ENCODE results near the gene ADGRL2. TPM values are rescaled to one million over a fixed set of nuclear protein-coding genes. Genes with fewer than 3 reads are reported as not detected.

Gene ADGRL2
- polyA plus RNA-seq, 1 donor from 2014 or later: not detected

DNA sequence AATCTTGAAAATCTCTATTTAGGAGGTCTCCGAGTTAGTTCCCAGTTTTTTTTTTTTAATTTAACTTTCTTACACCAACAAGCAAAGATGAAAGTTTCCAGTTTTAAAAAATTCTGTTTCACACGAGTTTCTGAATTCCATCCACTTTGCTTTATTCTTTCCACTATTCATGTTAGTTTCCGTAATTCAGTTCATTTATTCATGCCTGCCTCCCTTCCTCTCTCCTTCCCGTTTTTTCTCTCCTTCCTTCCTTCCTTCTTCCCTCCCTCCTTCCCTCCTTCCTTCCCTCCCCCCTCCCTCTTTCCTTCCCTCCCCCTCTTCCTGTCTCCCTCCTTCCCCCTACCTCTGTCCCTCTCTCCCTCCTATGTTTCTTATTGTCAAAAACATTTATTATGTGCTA, 22.3 kb downstream of the ADGRL2 start:
- Mint-ChIP-seq H3K4me1 (no peaks in the 10 kb centered on the region), H3K4me3 (no peak overlapping the region), H3K9me3 (no peaks in the 10 kb centered on the region), H3K27ac (no peak overlapping the region), H3K36me3 (no peaks in the 10 kb centered on the region), H3K27me3 (no peaks in the 10 kb centered on the region)

DNA sequence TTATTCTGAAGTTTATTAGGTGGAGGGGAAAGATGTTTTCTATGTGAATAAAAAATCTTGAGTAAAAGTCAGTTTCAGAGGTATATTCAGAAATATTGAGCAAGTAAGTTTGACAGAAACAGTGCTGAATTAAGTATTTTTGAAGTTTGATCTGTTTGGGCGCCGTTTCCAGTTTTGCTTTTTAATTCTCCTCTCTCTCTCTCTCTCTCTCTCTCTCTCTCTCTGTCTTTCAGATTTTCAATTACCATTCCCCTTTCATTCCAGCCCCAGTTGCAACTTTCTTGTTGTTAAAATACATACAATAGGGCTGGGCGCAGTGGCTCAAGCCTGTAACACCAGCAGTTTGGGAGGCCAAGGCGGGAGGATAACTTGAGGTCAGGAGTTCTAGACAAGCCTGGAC, 24.0 kb downstream of the ADGRL2 start:
- H3K27me3 Mint-ChIP-seq: no peaks in the 10 kb centered on the region
- no peak overlapping the region for H3K27ac Mint-ChIP-seq
- H3K4me3 Mint-ChIP-seq: no peak overlapping the region
- H3K4me1 Mint-ChIP-seq: no peaks in the 10 kb centered on the region
- no peaks in the 10 kb centered on the region for H3K36me3 Mint-ChIP-seq
- no peaks in the 10 kb centered on the region for H3K9me3 Mint-ChIP-seq

DNA sequence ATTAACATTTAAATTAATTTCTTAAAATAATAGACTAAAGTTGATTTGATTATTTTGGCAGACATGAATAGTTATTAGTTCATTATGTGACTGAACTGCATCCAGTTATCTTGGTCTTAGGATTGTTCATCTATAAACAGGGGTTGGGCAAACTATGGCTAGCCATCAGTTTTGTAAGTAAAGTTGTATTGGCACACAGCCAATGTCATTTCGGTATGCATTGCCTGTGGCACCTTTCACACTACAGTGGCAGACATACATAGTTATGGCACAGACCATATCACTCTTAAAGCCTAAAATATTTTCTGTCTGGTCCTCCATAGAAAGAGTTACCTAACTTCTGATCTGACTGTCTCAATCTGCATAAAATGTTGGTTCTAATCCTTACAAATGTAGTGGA, 27.2 kb downstream of the ADGRL2 start:
- Mint-ChIP-seq H3K27me3 (no peaks in the 10 kb centered on the region), H3K4me1 (no peaks in the 10 kb centered on the region), H3K27ac (no peak overlapping the region), H3K4me3 (no peak overlapping the region), H3K36me3 (no peaks in the 10 kb centered on the region), H3K9me3 (no peaks in the 10 kb centered on the region)

DNA sequence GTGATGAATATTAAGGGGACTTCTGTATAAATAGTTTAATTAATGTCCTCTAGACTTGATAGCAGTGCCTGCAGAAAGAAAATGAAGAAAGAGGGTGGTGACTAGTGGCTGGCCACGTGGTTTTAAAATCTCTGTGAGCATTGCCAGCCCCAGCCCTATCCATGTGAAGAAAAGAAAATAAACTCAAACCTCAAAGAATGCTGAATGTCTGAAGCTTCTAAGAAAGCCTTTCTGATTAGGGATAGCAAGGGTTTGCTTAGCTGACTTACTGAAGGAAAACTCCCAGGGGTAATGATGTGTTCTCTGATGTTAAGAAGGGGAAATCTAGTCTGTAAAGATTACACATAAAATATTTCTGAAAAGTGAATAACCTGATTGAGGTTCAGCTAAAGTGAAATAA, 31.8 kb downstream of the ADGRL2 start:
- H3K4me1 Mint-ChIP-seq: no peaks in the 10 kb centered on the region
- peak overlapping the region in 1 of 4 donors; percentile 5 for H3K4me3 Mint-ChIP-seq
- H3K36me3 Mint-ChIP-seq: no peaks in the 10 kb centered on the region
- H3K9me3 Mint-ChIP-seq: no peaks in the 10 kb centered on the region
- H3K27me3 Mint-ChIP-seq: no peaks in the 10 kb centered on the region
- H3K27ac Mint-ChIP-seq: no peak overlapping the region

- Mint-ChIP-seq H3K27ac (no peak overlapping the region), H3K4me3 (no peak overlapping the region), H3K36me3 (peaks cover 1% of the 10 kb centered on the region), H3K4me1 (no peaks in the 10 kb centered on the region), H3K9me3 (no peaks in the 10 kb centered on the region), H3K27me3 (no peaks in the 10 kb centered on the region)
Measured at GRCh38 chr1:81833722-81834121, 33.0 kb downstream of the ADGRL2 start.

DNA sequence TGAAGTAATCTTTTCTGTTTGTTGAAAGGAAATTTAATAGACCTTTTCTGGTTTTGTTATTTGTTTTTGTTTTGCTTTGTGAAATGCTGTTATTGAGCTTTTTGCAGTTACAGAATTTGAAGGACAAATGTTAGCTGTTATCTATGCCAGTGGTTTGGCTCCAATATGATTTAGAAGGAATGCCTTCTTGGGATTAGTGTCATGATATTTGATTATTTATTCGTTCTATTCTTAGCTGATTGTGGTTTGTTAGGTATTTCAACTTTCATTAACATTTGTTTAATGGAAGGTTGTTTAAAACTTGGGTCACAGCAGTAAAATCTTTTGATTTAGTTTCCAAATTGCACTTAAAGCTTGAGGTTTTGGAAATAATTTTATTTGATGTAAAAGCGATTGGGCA, 33.5 kb downstream of the ADGRL2 start:
- Mint-ChIP-seq H3K27me3 (no peaks in the 10 kb centered on the region), H3K27ac (no peak overlapping the region), H3K9me3 (no peaks in the 10 kb centered on the region), H3K4me3 (no peak overlapping the region), H3K4me1 (no peaks in the 10 kb centered on the region), H3K36me3 (peaks cover 1% of the 10 kb centered on the region)

- H3K9me3 Mint-ChIP-seq: no peaks in the 10 kb centered on the region
- no peak overlapping the region for H3K27ac Mint-ChIP-seq
- H3K4me1 Mint-ChIP-seq: no peaks in the 10 kb centered on the region
- H3K4me3 Mint-ChIP-seq: no peak overlapping the region
- H3K36me3 Mint-ChIP-seq: peaks cover 1% of the 10 kb centered on the region
- no peaks in the 10 kb centered on the region for H3K27me3 Mint-ChIP-seq
Measured at GRCh38 chr1:81834921-81835698, 34.4 kb downstream of the ADGRL2 start.

DNA sequence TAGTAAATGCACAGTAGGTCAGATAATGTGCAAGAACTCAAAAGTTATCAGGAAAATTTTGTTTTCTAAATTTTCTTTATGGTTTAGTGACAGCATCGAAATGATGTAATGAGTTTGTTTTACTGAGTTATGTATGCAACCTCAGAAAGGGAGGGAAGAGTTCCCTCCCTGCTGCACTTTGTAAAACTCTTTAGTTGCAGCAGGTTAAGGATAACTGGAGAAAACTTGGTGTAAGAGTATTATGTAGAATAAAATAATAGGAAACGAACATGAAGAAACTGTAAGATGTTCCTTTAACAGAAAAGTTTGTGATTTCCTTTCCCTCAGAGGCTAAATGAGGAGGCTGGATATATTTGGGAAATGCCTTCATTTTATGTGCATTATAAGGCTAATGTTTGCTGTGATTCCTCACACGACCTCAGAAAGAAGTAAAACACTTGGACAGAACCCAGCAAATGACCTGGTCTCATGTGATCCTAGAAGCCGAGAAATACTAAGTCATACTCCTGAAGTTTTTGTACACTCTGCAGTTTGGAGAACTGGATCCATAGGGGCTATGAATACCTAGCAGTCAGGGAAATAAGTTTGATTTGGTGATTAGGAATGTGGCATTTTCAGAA, 35.4 kb downstream of the ADGRL2 start:
- no peaks in the 10 kb centered on the region for H3K9me3 Mint-ChIP-seq
- H3K4me1 Mint-ChIP-seq: no peaks in the 10 kb centered on the region
- H3K4me3 Mint-ChIP-seq: no peak overlapping the region
- H3K27me3 Mint-ChIP-seq: no peaks in the 10 kb centered on the region
- H3K27ac Mint-ChIP-seq: no peak overlapping the region
- H3K36me3 Mint-ChIP-seq: peaks cover 1% of the 10 kb centered on the region

DNA sequence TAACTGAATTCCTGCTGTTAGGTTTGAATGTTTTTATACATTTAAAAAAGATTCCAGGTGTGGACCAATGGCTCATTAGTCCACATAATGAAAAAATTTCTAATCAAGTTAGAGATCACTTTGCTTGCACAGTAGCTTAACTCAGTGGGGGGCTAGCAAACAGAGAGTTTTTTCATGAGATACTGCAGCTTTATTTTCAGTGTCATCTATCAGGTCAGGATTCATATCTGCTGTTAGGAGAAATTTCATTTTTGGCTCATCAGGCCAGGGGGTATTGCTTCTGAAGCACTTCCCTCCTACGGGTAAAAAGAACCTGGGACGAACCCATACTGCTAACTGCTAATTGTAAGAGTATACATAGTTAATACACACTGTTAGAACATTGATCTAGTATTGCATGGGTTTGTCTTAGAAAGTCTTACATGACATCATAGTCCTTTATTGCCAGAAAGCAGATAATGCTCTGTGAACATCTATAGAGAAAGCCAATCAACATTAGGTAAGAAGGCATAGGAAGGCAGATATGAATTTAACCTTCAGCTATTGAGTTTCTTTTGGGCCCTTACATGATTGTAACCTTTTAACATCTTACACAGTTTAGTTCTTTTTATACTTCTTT, 38.0 kb downstream of the ADGRL2 start:
- H3K27me3 Mint-ChIP-seq: peaks cover 4% of the 10 kb centered on the region
- peaks cover 1% of the 10 kb centered on the region for H3K36me3 Mint-ChIP-seq
- no peaks in the 10 kb centered on the region for H3K4me1 Mint-ChIP-seq
- peaks cover 0 to 1% (median 0%) of the 10 kb centered on the region in 3 donors for H3K9me3 Mint-ChIP-seq
- H3K27ac Mint-ChIP-seq: no peak overlapping the region
- H3K4me3 Mint-ChIP-seq: no peak overlapping the region

DNA sequence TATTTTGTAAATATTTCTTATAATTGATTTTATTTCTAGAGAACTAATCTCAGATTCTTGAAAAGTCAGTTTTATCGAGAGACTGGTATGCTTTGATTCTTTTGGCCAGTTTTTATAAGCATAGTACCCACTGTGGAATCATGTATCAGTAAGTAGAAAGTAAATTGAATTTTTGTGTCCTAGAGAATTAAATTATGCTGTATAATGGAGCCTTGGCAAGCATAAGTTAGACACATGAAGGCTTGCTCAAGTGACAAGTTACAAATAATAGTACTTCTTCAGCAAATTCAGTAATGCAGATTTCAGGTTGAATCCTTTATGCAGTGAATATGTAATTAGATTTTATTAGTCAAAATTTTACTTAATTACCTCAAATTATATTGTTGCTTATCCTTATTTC, 40.1 kb downstream of the ADGRL2 start:
- Mint-ChIP-seq H3K9me3 (peaks cover 0 to 1% (median 0%) of the 10 kb centered on the region in 3 donors), H3K27ac (no peak overlapping the region), H3K36me3 (peaks cover 1% of the 10 kb centered on the region), H3K4me3 (no peak overlapping the region), H3K4me1 (no peaks in the 10 kb centered on the region), H3K27me3 (peaks cover 4% of the 10 kb centered on the region)

- H3K27ac Mint-ChIP-seq: no peak overlapping the region
- no peaks in the 10 kb centered on the region for H3K4me1 Mint-ChIP-seq
- no peak overlapping the region for H3K4me3 Mint-ChIP-seq
- peaks cover 0 to 1% (median 0%) of the 10 kb centered on the region in 3 donors for H3K9me3 Mint-ChIP-seq
- H3K36me3 Mint-ChIP-seq: peaks cover 1% of the 10 kb centered on the region
- peaks cover 4% of the 10 kb centered on the region for H3K27me3 Mint-ChIP-seq
Measured at GRCh38 chr1:81841795-81842194, 41.1 kb downstream of the ADGRL2 start.

DNA sequence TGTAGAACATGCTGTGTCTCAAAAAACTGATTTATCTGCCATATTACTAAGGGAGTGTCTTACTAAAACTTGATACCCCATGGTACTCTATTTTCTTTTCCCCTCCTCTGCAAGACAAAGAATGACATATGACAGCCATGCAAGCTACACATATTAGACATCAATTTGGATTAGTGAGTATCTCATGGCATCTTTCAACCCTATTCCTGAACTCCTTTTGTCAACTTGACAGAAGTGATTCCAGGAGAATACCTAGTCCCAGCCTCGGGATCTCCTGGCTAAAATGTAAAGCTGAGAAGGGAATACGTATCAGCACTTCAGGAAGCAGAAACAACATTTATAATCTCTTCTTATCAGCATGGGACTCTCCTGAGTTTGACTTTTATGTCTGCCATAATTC, 43.7 kb downstream of the ADGRL2 start:
- H3K9me3 Mint-ChIP-seq: peaks cover 0 to 3% (median 0%) of the 10 kb centered on the region in 3 donors
- H3K27me3 Mint-ChIP-seq: peaks cover 4% of the 10 kb centered on the region
- H3K4me1 Mint-ChIP-seq: no peaks in the 10 kb centered on the region
- H3K4me3 Mint-ChIP-seq: no peak overlapping the region
- H3K27ac Mint-ChIP-seq: no peak overlapping the region
- H3K36me3 Mint-ChIP-seq: no peaks in the 10 kb centered on the region

GRCh38 chr1:81846630-81847029, 45.9 kb downstream of the ADGRL2 start:
- no peaks in the 10 kb centered on the region for H3K36me3 Mint-ChIP-seq
- H3K27ac Mint-ChIP-seq: no peak overlapping the region
- no peaks in the 10 kb centered on the region for H3K4me1 Mint-ChIP-seq
- H3K9me3 Mint-ChIP-seq: peaks cover 0 to 3% (median 0%) of the 10 kb centered on the region in 3 donors
- peaks cover 2% of the 10 kb centered on the region for H3K27me3 Mint-ChIP-seq
- H3K4me3 Mint-ChIP-seq: no peak overlapping the region

GRCh38 chr1:81847063-81847462, 46.3 kb downstream of the ADGRL2 start:
- Mint-ChIP-seq H3K4me1 (no peaks in the 10 kb centered on the region), H3K36me3 (no peaks in the 10 kb centered on the region), H3K4me3 (no peak overlapping the region), H3K27ac (no peak overlapping the region), H3K9me3 (peaks cover 0 to 3% (median 0%) of the 10 kb centered on the region in 3 donors), H3K27me3 (no peaks in the 10 kb centered on the region)

DNA sequence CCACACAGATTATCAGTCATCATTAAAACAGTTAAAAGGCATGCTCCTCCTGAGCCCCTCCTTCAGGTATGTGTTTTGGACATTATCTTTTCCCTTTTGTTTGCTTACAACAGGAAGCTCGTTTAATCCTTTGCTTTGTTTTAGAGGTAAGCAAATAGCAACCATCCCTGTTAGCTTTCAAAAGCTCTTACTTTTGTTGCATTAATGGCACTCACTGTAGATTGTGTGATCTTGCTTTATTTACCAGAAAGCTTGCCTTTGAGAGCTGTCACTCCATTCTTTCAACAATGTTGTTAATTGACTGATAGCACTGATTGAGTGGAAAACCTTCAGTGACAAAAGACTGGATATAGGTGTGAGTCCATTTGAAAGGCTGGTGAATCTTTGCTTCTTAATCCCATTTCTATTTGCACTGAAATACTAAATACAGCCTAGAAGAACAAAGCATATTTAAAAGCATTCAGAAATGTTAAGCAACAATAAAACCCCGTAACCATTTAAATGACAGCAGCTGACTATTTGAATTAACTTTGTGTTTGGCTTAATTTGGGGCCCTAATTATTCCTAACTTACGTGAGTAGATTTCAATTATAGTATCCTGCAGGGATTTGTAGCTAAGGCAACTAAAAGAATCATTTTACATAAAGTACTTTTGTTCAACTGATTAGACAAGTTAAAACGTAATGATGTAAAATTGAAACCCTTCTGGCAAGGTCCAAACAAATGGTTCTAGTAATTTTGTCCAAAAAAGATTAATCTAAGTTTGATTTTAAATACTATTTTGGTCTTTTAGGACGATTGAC, 48.3 kb downstream of the ADGRL2 start:
- H3K4me1 Mint-ChIP-seq: no peaks in the 10 kb centered on the region
- H3K27ac Mint-ChIP-seq: no peak overlapping the region
- H3K27me3 Mint-ChIP-seq: no peaks in the 10 kb centered on the region
- peaks cover 0 to 2% (median 0%) of the 10 kb centered on the region in 3 donors for H3K9me3 Mint-ChIP-seq
- no peak overlapping the region for H3K4me3 Mint-ChIP-seq
- no peaks in the 10 kb centered on the region for H3K36me3 Mint-ChIP-seq
